ENCODE results near the gene DIAPH3.

DIAPH3 gene

GRCh38 chr13:60138674-60139073 lies 25.1 kb downstream of the DIAPH3 start:
- Histone ChIP-seq H3K4me2 (ENCODE audit: low read depth, low read length, poor library complexity, severe bottlenecking) (no peak overlapping the region), H4K20me1 (ENCODE audit: insufficient read depth, low read length, poor library complexity, severe bottlenecking) (no peaks in the 10 kb centered on the region), H3K9me2 (replicated peaks; ENCODE audit: low read depth, low read length) (no peaks in the 10 kb centered on the region), H3K9ac (ENCODE audit: low read depth, low read length, poor library complexity, severe bottlenecking) (no peak overlapping the region), H3F3A (ENCODE audit: low read depth) (no peaks in the 10 kb centered on the region), H3K4me3 (ENCODE audit: low read length, poor library complexity, severe bottlenecking) (no peak overlapping the region), H3K36me3 (ENCODE audit: insufficient read depth, low read length) (no peaks in the 10 kb centered on the region), H2AFZ (ENCODE audit: low read length) (no peak overlapping the region), H3K4me1 (ENCODE audit: insufficient read depth, low read length, poor library complexity, severe bottlenecking) (peaks cover 15% of the 10 kb centered on the region), H3K79me2 (ENCODE audit: insufficient read depth, low read length) (peaks cover 82% of the 10 kb centered on the region), H3K27me3 (ENCODE audit: insufficient read depth, low read length, poor library complexity, severe bottlenecking) (no peaks in the 10 kb centered on the region), H3K9me3 (ENCODE audit: insufficient read depth, low read depth, low read length) (no peaks in the 10 kb centered on the region)
- TF ChIP-seq CTCF (conservative IDR thresholded peaks at IDR 0.05; ENCODE audit: low read length) = no peak
- TF ChIP-seq EZH2phosphoT487 (IDR thresholded peaks at IDR 0.05; ENCODE audit: borderline replicate concordance) = no peak

GRCh38 chr13:60137911-60138560 lies 25.7 kb downstream of the DIAPH3 start:
- H3K79me2 ChIP-seq (ENCODE audit: insufficient read depth, low read length) = peaks cover 76% of the 10 kb centered on the region
- no peaks in the 10 kb centered on the region for H4K20me1 ChIP-seq (ENCODE audit: insufficient read depth, low read length, poor library complexity, severe bottlenecking)
- H2AFZ ChIP-seq (ENCODE audit: low read length) = no peak overlapping the region
- H3K4me1 ChIP-seq (ENCODE audit: insufficient read depth, low read length, poor library complexity, severe bottlenecking) = peaks cover 13% of the 10 kb centered on the region
- H3K36me3 ChIP-seq (ENCODE audit: insufficient read depth, low read length) = no peaks in the 10 kb centered on the region
- H3K27me3 ChIP-seq (ENCODE audit: insufficient read depth, low read length, poor library complexity, severe bottlenecking) = no peaks in the 10 kb centered on the region
- TF ChIP-seq CTCF (conservative IDR thresholded peaks at IDR 0.05; ENCODE audit: low read length) = no peak
- TF ChIP-seq EZH2phosphoT487 (IDR thresholded peaks at IDR 0.05; ENCODE audit: borderline replicate concordance) = no peak
- no peaks in the 10 kb centered on the region for H3F3A ChIP-seq (ENCODE audit: low read depth)
- H3K4me3 ChIP-seq (ENCODE audit: low read length, poor library complexity, severe bottlenecking) = no peak overlapping the region
- H3K9ac ChIP-seq (ENCODE audit: low read depth, low read length, poor library complexity, severe bottlenecking) = no peak overlapping the region
- no peaks in the 10 kb centered on the region for H3K9me2 ChIP-seq (replicated peaks; ENCODE audit: low read depth, low read length)
- H3K9me3 ChIP-seq (ENCODE audit: insufficient read depth, low read depth, low read length) = no peaks in the 10 kb centered on the region
- H3K4me2 ChIP-seq (ENCODE audit: low read depth, low read length, poor library complexity, severe bottlenecking) = no peak overlapping the region

GRCh38 chr13:60135344-60135743 lies 28.4 kb downstream of the DIAPH3 start:
- Histone ChIP-seq H3K9ac (ENCODE audit: low read depth, low read length, poor library complexity, severe bottlenecking) (no peak overlapping the region), H3F3A (ENCODE audit: low read depth) (no peaks in the 10 kb centered on the region), H3K36me3 (ENCODE audit: insufficient read depth, low read length) (peaks cover 22% of the 10 kb centered on the region; the same call in 1 of the 2 replicates), H3K4me3 (ENCODE audit: low read length, poor library complexity, severe bottlenecking) (no peak overlapping the region), H3K4me2 (ENCODE audit: low read depth, low read length, poor library complexity, severe bottlenecking) (no peak overlapping the region), H3K4me1 (ENCODE audit: insufficient read depth, low read length, poor library complexity, severe bottlenecking) (peaks cover 13% of the 10 kb centered on the region), H3K27me3 (ENCODE audit: insufficient read depth, low read length, poor library complexity, severe bottlenecking) (no peaks in the 10 kb centered on the region), H3K79me2 (ENCODE audit: insufficient read depth, low read length) (peaks cover 57% of the 10 kb centered on the region), H3K9me2 (replicated peaks; ENCODE audit: low read depth, low read length) (no peaks in the 10 kb centered on the region), H4K20me1 (ENCODE audit: insufficient read depth, low read length, poor library complexity, severe bottlenecking) (no peaks in the 10 kb centered on the region), H3K9me3 (ENCODE audit: insufficient read depth, low read depth, low read length) (no peaks in the 10 kb centered on the region), H2AFZ (ENCODE audit: low read length) (no peak overlapping the region)
- TF ChIP-seq EZH2phosphoT487 (IDR thresholded peaks at IDR 0.05; ENCODE audit: borderline replicate concordance) (no peak), CTCF (conservative IDR thresholded peaks at IDR 0.05; ENCODE audit: low read length) (no peak)
